ENCODE results near the gene SH3D19. TPM values are rescaled to one million over a fixed set of nuclear protein-coding genes. Genes with fewer than 3 reads are reported as not detected.
A peak's percentile ranks its signal among the peaks of the same experiment; 100 is the strongest.

Gene SH3D19
- polyA plus RNA-seq, 3 donors, result not detected

DNA sequence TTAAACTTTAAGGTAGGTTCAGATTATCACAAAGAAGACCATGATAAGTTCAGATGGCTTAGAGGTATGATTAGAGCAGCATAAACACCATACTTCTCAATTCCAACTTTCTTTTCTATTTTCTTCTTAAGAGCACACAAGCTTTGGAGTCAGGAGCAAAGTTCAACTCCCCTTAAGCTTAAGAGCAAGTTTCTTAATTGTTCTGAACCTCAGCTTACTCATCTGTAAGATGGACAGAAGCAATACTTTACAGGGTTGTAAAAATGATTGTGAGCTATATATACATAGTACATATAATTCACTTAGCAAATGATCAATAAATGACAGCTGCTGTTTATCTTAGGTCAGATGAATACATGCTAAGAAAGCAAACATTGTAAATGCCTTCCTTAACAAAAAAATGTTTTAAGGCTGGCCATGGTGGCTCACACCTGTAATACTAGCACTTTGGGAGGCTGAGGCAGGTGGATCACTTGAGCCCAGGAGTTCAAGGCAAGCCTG, 250.9 kb downstream of the SH3D19 start:
- Histone ChIP-seq H3K9ac (ENCODE audit: insufficient read depth, low read length, poor library complexity, severe bottlenecking) (no peak overlapping the region), H3K9me3 (replicated peaks in 1 of 2; ENCODE audit: control insufficient read depth in 1 of 2, insufficient read depth in 1 of 2, low read length in 2 of 2) (no peaks in the 10 kb centered on the region), H2AFZ (ENCODE audit: insufficient read depth, low read depth, low read length, poor library complexity, severe bottlenecking) (no peak overlapping the region), H3K4me2 (replicated peaks; ENCODE audit: extremely low read depth, low read length, poor library complexity, severe bottlenecking) (no peak overlapping the region), H3K27me3 (ENCODE audit: control insufficient read depth in 2 of 2, insufficient read depth in 2 of 2, low read length in 2 of 2) (no peaks in the 10 kb centered on the region), H3K36me3 (replicated peaks in 1 of 2; ENCODE audit: control insufficient read depth in 1 of 2, insufficient read depth in 2 of 2, low read length in 2 of 2) (no peaks in the 10 kb centered on the region), H3K4me1 (ENCODE audit: control insufficient read depth in 1 of 2, insufficient read depth in 2 of 2, low read length in 2 of 2) (no peaks in the 10 kb centered on the region), H3K4me3 (replicated peaks in 1 of 3; ENCODE audit: low read depth in 2 of 3, low read length in 3 of 3) (no peak overlapping the region), H3K27ac (ENCODE audit: low read depth in 1 of 2, low read length in 2 of 2) (no peak overlapping the region), H3K79me2 (ENCODE audit: insufficient read depth, low read length) (no peaks in the 10 kb centered on the region), H4K20me1 (ENCODE audit: insufficient read depth, low read length) (no peaks in the 10 kb centered on the region)
- DNase-seq, result no peak
- Mint-ChIP-seq H3K9me3 (peaks cover 0 to 3% (median 0%) of the 10 kb centered on the region in 7 donors), H3K27ac (no peak overlapping the region), H3K4me3 (no peak overlapping the region), H3K27me3 (ENCODE audit: low read depth in 3 of 3) (peaks cover 0 to 2% (median 0%) of the 10 kb centered on the region in 3 donors), H3K36me3 (no peaks in the 10 kb centered on the region), H3K4me1 (no peaks in the 10 kb centered on the region)
- TF ChIP-seq, protein P1, sequence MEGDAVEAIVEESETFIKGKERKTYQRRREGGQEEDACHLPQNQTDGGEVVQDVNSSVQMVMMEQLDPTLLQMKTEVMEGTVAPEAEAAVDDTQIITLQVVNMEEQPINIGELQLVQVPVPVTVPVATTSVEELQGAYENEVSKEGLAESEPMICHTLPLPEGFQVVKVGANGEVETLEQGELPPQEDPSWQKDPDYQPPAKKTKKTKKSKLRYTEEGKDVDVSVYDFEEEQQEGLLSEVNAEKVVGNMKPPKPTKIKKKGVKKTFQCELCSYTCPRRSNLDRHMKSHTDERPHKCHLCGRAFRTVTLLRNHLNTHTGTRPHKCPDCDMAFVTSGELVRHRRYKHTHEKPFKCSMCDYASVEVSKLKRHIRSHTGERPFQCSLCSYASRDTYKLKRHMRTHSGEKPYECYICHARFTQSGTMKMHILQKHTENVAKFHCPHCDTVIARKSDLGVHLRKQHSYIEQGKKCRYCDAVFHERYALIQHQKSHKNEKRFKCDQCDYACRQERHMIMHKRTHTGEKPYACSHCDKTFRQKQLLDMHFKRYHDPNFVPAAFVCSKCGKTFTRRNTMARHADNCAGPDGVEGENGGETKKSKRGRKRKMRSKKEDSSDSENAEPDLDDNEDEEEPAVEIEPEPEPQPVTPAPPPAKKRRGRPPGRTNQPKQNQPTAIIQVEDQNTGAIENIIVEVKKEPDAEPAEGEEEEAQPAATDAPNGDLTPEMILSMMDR (IDR thresholded peaks at IDR 0.05), result no peak
- intact Hi-C loops (cut with micrococcal nuclease), result no loop called here

Small RNA genes within 50 kb of the gene (small RNA-seq; reads per million reads assigned to genes)
- gene AC104819.2 (ENCODE audit: insufficient read length, low read depth) (not detected), gene RNU6-1282P (ENCODE audit: insufficient read length, low read depth) (not detected), gene SNORD73A (ENCODE audit: insufficient read length, low read depth) (not detected), gene SNORD73B (ENCODE audit: insufficient read length, low read depth) (7.1 reads per million, percentile 64 among the genes with 10 or more reads in this experiment)

Other genes starting within 250 kb of the SH3D19 start
- 1,000 to 10,000 TPM; 1,088 to 1,816 (median 1,582) TPM for gene RPS3A, start 226.0 kb downstream of the SH3D19 start, polyA plus RNA-seq
- not detected for gene PRSS48, start 48.4 kb downstream of the SH3D19 start, polyA plus RNA-seq
- under 1 TPM in 1 of 3 donors, not detected in 2; 0.01 TPM for gene FHIP1A, start 83.6 kb upstream of the SH3D19 start, polyA plus RNA-seq

Measured in CD14-positive monocyte (primary cell).